ENCODE data around the gene SLC39A9. TPM values are rescaled to one million over a fixed set of nuclear protein-coding genes. Genes with fewer than 3 reads are reported as not detected.

The SLC39A9 gene
- 10 to 100 TPM; 39.8 to 40.5 TPM for total RNA-seq

GRCh38 chr14:69398053-69398817 is at the start of gene SLC39A9, which contains the start of gene ERH:
Gene SLC39A9, plus strand, starts transcription at chr14:69398692. Its CDS starts 678 bp downstream, at chr14:69399370.
Gene ERH, minus strand, starts transcription at chr14:69398299. Its CDS starts 66 bp downstream, at chr14:69398233.
- ATAC-seq (ENCODE audit: low read depth), result peak; percentile 84
- POLR2A ChIA-PET, result interaction anchor here (0.6 to 2.5 kb wide), 12 partner anchors 11 to 1115 kb away, joined by 3 to 17 read pairs (median 4); partner anchors contain the start of genes DCAF5 and SRSF5
- Mint-ChIP-seq H3K4me1 (peaks cover 53% of the 10 kb centered on the region), H3K4me3 (peak within 1 kb of the TSS; percentile 99), H3K27ac (peak within 1 kb of the TSS; percentile 100), H3K36me3 (peaks cover 32% of the 10 kb centered on the region), H3K9me3 (no peaks in the 10 kb centered on the region), H3K27me3 (no peaks in the 10 kb centered on the region)
- peak; percentile 89 for DNase-seq

- H3K27ac Mint-ChIP-seq, result no peak overlapping the region
- POLR2A ChIA-PET, result no interaction called here
- peaks cover 15% of the 10 kb centered on the region for H3K27me3 Mint-ChIP-seq
- H3K4me3 Mint-ChIP-seq, result no peak overlapping the region
- H3K4me1 Mint-ChIP-seq, result peaks cover 9% of the 10 kb centered on the region
- ATAC-seq (ENCODE audit: low read depth) (no peak), DNase-seq (no peak)
- H3K9me3 Mint-ChIP-seq, result no peaks in the 10 kb centered on the region
- no peaks in the 10 kb centered on the region for H3K36me3 Mint-ChIP-seq
These were observed 49.3 kb upstream of the SLC39A9 start for GRCh38 chr14:69349091-69349777.

GRCh38 chr14:69350892-69351291 is 47.6 kb upstream of the SLC39A9 start:
- Mint-ChIP-seq H3K27ac (no peak overlapping the region), H3K36me3 (no peaks in the 10 kb centered on the region), H3K4me1 (peaks cover 10% of the 10 kb centered on the region), H3K4me3 (no peak overlapping the region), H3K9me3 (no peaks in the 10 kb centered on the region), H3K27me3 (peaks cover 8% of the 10 kb centered on the region)
- DNase-seq, result no peak
- ATAC-seq (ENCODE audit: low read depth), result no peak
- POLR2A ChIA-PET, result no interaction called here

GRCh38 chr14:69351385-69351784 is 47.1 kb upstream of the SLC39A9 start:
- Mint-ChIP-seq H3K4me1 (peaks cover 10% of the 10 kb centered on the region), H3K27me3 (peaks cover 8% of the 10 kb centered on the region), H3K36me3 (no peaks in the 10 kb centered on the region), H3K27ac (no peak overlapping the region), H3K4me3 (no peak overlapping the region), H3K9me3 (no peaks in the 10 kb centered on the region)
- no peak for DNase-seq
- POLR2A ChIA-PET, result no interaction called here
- ATAC-seq (ENCODE audit: low read depth), result no peak

GRCh38 chr14:69351911-69352310 is 46.6 kb upstream of the SLC39A9 start:
- POLR2A ChIA-PET, result no interaction called here
- H3K27me3 Mint-ChIP-seq, result peaks cover 8% of the 10 kb centered on the region
- H3K4me1 Mint-ChIP-seq, result peaks cover 10% of the 10 kb centered on the region
- H3K4me3 Mint-ChIP-seq, result no peak overlapping the region
- ATAC-seq (ENCODE audit: low read depth) (no peak), DNase-seq (no peak)
- no peaks in the 10 kb centered on the region for H3K36me3 Mint-ChIP-seq
- no peak overlapping the region for H3K27ac Mint-ChIP-seq
- H3K9me3 Mint-ChIP-seq, result no peaks in the 10 kb centered on the region

GRCh38 chr14:69353168-69353567 is 45.3 kb upstream of the SLC39A9 start:
- no peaks in the 10 kb centered on the region for H3K9me3 Mint-ChIP-seq
- peak overlapping the region; percentile 59 for H3K27ac Mint-ChIP-seq
- no peaks in the 10 kb centered on the region for H3K36me3 Mint-ChIP-seq
- H3K27me3 Mint-ChIP-seq, result peaks cover 3% of the 10 kb centered on the region
- H3K4me1 Mint-ChIP-seq, result peaks cover 12% of the 10 kb centered on the region
- no peak overlapping the region for H3K4me3 Mint-ChIP-seq
- POLR2A ChIA-PET, result no interaction called here
- ATAC-seq (ENCODE audit: low read depth) (no peak), DNase-seq (no peak)

- Mint-ChIP-seq H3K4me3 (peak overlapping the region; percentile 26), H3K36me3 (no peaks in the 10 kb centered on the region), H3K4me1 (peaks cover 17% of the 10 kb centered on the region), H3K27ac (peak overlapping the region; percentile 91), H3K27me3 (peaks cover 2% of the 10 kb centered on the region), H3K9me3 (no peaks in the 10 kb centered on the region)
- DNase-seq (peak; percentile 68), ATAC-seq (ENCODE audit: low read depth) (peak; percentile 88)
- POLR2A ChIA-PET, result interaction anchor here (0.8 to 1.9 kb wide), 3 partner anchors 14 to 44 kb away, joined by 3 to 10 read pairs (median 6); partner anchors contain the start of genes ERH and SLC39A9
These were observed 43.9 kb upstream of the SLC39A9 start for GRCh38 chr14:69354383-69355153.

GRCh38 chr14:69355154-69355597 is 43.3 kb upstream of the SLC39A9 start:
- POLR2A ChIA-PET, result interaction anchor here (0.8 to 1.9 kb wide), 3 partner anchors 13 to 43 kb away, joined by 3 to 10 read pairs (median 6); partner anchors contain the start of genes ERH and SLC39A9
- Mint-ChIP-seq H3K27ac (peak overlapping the region; percentile 44), H3K36me3 (no peaks in the 10 kb centered on the region), H3K4me3 (peak overlapping the region; percentile 26), H3K4me1 (peaks cover 17% of the 10 kb centered on the region), H3K9me3 (no peaks in the 10 kb centered on the region), H3K27me3 (peaks cover 4% of the 10 kb centered on the region)
- DNase-seq (no peak), ATAC-seq (ENCODE audit: low read depth) (no peak)

- Mint-ChIP-seq H3K9me3 (no peaks in the 10 kb centered on the region), H3K27me3 (peaks cover 8% of the 10 kb centered on the region), H3K4me1 (peaks cover 17% of the 10 kb centered on the region), H3K4me3 (no peak overlapping the region), H3K36me3 (no peaks in the 10 kb centered on the region), H3K27ac (no peak overlapping the region)
- POLR2A ChIA-PET, result interaction anchor here (1.9 kb wide), 1 partner anchor 21 kb away, joined by 6 read pairs; no protein-coding TSS in a partner anchor
- DNase-seq (no peak), ATAC-seq (ENCODE audit: low read depth) (no peak)
These were observed 42.7 kb upstream of the SLC39A9 start for GRCh38 chr14:69355607-69356281.

- H3K4me1 Mint-ChIP-seq, result peaks cover 17% of the 10 kb centered on the region
- POLR2A ChIA-PET, result interaction anchor here (1.1 kb wide), 1 partner anchor 42 kb away, joined by 3 read pairs; the partner anchor contains the start of gene SLC39A9
These were observed 41.5 kb upstream of the SLC39A9 start for GRCh38 chr14:69356903-69357543.

GRCh38 chr14:69357544-69358200 is 40.8 kb upstream of the SLC39A9 start:
- POLR2A ChIA-PET, result interaction anchor here (1.1 kb wide), 1 partner anchor 41 kb away, joined by 3 read pairs; the partner anchor contains the start of gene SLC39A9
- no peak overlapping the region for H3K27ac Mint-ChIP-seq

More at GRCh38 chr14:69356903-69357543, 41.5 kb upstream of the SLC39A9 start:
- Mint-ChIP-seq H3K9me3 (no peaks in the 10 kb centered on the region), H3K27ac (no peak overlapping the region), H3K4me3 (no peak overlapping the region), H3K36me3 (no peaks in the 10 kb centered on the region), H3K27me3 (peaks cover 8% of the 10 kb centered on the region)
- no peak for ATAC-seq (ENCODE audit: low read depth)
- DNase-seq, result no peak

More at GRCh38 chr14:69357544-69358200, 40.8 kb upstream of the SLC39A9 start:
- ATAC-seq (ENCODE audit: low read depth) (no peak), DNase-seq (no peak)
- peaks cover 8% of the 10 kb centered on the region for H3K27me3 Mint-ChIP-seq
- no peaks in the 10 kb centered on the region for H3K36me3 Mint-ChIP-seq
- H3K9me3 Mint-ChIP-seq, result no peaks in the 10 kb centered on the region
- no peak overlapping the region for H3K4me3 Mint-ChIP-seq
- H3K4me1 Mint-ChIP-seq, result peaks cover 17% of the 10 kb centered on the region
